ENCODE measurements around the gene MYH11. TPM values are rescaled to one million over a fixed set of nuclear protein-coding genes. Genes with fewer than 3 reads are reported as not detected.

Gene MYH11
- total RNA-seq, 2 donors from 2014 or later, result 968 to 2,091 TPM

DNA sequence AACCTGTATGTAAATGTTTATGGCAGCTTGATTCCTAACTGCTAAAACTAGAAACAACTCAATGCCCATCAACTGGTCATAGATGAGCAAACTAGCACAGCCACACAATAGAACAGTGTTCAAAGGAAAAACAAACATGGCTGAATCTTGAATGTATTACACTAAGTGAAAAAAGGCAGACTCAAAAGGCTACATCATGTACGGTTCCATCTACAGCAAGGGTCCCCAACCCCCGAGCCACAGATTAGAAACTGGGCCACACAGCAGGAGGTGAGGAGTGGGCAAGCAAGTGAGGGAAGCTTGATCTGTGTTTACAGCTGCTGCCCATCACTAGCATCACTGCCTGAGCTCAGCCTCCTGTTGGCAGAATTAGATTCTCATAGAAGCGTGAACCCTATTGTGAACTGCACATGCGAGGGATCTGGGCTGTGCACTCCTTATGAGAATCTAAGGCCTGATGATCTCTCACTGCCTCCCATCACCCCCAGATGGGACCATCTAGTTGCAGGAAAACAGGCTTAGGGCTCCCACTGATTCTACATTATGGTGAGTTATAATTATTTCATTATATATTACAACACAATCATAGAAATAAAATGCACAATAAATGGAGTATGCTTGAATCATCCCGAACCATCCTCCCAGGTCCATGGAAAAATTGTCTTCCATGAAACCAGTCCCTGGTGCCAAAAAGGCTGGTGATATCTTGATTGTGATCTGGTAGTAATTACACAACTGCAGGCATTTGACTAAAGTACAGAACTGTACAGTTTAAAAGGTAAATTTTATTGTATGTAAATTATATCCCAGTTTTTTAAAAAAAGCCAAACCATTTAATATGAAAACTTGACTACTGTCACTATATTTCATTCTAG, 23.8 kb upstream of the MYH11 start:
- H3K4me3 ChIP-seq, result no peak overlapping the region
- no peak for TF ChIP-seq POLR2A (IDR thresholded peaks at IDR 0.05)
- TF ChIP-seq, protein P1, sequence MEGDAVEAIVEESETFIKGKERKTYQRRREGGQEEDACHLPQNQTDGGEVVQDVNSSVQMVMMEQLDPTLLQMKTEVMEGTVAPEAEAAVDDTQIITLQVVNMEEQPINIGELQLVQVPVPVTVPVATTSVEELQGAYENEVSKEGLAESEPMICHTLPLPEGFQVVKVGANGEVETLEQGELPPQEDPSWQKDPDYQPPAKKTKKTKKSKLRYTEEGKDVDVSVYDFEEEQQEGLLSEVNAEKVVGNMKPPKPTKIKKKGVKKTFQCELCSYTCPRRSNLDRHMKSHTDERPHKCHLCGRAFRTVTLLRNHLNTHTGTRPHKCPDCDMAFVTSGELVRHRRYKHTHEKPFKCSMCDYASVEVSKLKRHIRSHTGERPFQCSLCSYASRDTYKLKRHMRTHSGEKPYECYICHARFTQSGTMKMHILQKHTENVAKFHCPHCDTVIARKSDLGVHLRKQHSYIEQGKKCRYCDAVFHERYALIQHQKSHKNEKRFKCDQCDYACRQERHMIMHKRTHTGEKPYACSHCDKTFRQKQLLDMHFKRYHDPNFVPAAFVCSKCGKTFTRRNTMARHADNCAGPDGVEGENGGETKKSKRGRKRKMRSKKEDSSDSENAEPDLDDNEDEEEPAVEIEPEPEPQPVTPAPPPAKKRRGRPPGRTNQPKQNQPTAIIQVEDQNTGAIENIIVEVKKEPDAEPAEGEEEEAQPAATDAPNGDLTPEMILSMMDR (IDR thresholded peaks at IDR 0.05), result no peak
- no peak for TF ChIP-seq POLR2AphosphoS5 (IDR thresholded peaks at IDR 0.05)
- DNase-seq (ENCODE audit: low spot score), result no peak
- WGBS, result 76% methylated on average over 5 of the region's 5 CpGs
- no peak overlapping the region for H3K27ac ChIP-seq
- H3K9me3 ChIP-seq, result no peaks in the 10 kb centered on the region
- no peaks in the 10 kb centered on the region for H3K36me3 ChIP-seq
- intact Hi-C loops (cut with DNase I), result no loop called here
- no peaks in the 10 kb centered on the region for H3K4me1 ChIP-seq (replicated peaks)
- no peaks in the 10 kb centered on the region for H3K27me3 ChIP-seq (replicated peaks; ENCODE audit: insufficient read depth)

DNA sequence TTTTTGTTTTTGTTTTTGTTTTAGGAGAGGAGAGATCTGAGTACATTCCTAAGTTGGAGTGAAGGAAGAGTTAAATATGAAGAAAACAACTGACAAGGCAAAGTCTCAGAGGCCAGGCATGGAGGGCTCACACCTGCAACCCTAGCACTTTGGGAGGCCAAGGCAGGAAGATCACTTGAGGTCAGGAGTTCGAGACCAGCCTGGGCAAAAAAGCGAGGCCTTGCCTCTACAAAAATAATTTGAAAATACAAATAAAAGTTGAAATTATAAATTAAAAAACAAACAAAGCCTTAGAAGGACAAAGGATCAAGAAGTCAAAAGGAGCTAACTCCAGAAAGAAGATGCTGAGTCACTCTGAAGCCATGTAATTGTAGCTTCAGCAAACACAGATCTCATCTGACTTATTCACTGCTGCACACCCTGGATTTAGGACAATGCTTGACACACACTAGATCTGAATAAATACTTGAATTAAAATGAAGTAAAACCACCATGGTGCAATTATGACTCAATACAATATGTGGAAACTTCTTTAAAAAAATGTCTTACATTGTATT, 22.5 kb upstream of the MYH11 start:
- intact Hi-C loops (cut with DNase I), result no loop called here
- peak; percentile 48 for TF ChIP-seq POLR2AphosphoS5 (IDR thresholded peaks at IDR 0.05)
- no peak for TF ChIP-seq POLR2A (IDR thresholded peaks at IDR 0.05)
- Histone ChIP-seq H3K36me3 (no peaks in the 10 kb centered on the region), H3K27me3 (replicated peaks; ENCODE audit: insufficient read depth) (no peaks in the 10 kb centered on the region), H3K4me1 (replicated peaks) (no peaks in the 10 kb centered on the region), H3K27ac (no peak overlapping the region), H3K9me3 (no peaks in the 10 kb centered on the region), H3K4me3 (no peak overlapping the region)
- no peak for DNase-seq (ENCODE audit: low spot score)
- 67% methylated on average over 2 of the region's 2 CpGs for WGBS

DNA sequence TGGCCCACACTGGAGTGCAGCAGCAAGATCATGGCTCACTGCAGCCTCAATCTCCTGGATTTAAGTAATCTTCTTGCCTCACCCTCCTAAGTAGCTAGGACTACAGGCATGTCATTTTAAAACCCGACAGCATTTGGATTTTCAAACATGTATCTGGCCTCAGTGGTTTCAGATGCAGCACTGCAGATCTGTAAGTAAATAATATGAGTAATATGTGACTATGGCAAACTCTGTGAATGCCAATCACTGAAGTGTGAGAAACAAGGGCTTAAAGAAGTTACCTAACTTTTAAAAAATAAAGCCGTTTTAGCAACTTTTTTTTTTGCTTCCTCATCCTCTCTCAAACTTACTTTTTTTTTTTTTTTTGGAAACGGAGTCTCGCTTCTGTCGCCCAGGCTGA, 19.7 kb upstream of the MYH11 start:
- Histone ChIP-seq H3K36me3 (no peaks in the 10 kb centered on the region), H3K9me3 (no peaks in the 10 kb centered on the region), H3K27ac (no peak overlapping the region), H3K4me1 (replicated peaks) (no peaks in the 10 kb centered on the region), H3K4me3 (no peak overlapping the region), H3K27me3 (replicated peaks; ENCODE audit: insufficient read depth) (no peaks in the 10 kb centered on the region)
- DNase-seq (ENCODE audit: low spot score), result no peak
- intact Hi-C loops (cut with DNase I), result no loop called here
- TF ChIP-seq POLR2A (IDR thresholded peaks at IDR 0.05) (no peak), POLR2AphosphoS5 (IDR thresholded peaks at IDR 0.05) (no peak)
- TF ChIP-seq, protein P1 (IDR thresholded peaks at IDR 0.05), result no peak
- 91% methylated on average over 5 of the region's 5 CpGs for WGBS

DNA sequence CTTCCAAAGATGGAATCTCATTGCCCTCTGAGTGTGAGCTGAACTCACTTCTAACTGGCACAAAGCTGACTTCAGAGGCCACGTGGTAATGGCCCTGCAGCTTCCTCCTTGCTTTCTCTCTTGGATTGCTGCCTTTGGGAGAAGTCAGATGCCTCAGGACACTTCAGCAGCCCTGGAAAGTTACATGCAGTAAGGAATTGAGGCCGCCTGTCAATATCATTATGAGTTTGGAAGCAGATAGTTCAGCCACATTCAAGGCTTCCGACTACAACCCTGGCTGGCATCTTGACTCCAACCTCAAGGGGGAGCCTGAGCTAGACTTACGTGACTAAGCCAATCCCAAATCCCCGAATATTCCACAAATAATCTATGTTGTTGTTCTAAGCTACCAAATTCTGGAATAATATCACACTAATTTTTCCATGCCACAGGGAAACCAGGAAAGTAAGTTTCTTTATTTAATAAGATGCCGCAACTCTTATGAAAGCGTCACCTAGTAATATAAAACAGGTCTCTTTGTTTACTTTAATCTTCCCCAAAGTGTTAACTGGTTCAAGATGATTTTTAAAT, 18.0 kb upstream of the MYH11 start:
- intact Hi-C loops (cut with DNase I), result loop anchor here (5.0 kb wide), 1 partner anchor 247 kb away; no protein-coding TSS in a partner anchor
- TF ChIP-seq POLR2AphosphoS5 (IDR thresholded peaks at IDR 0.05) (peak; percentile 54), POLR2A (IDR thresholded peaks at IDR 0.05) (no peak)
- TF ChIP-seq, protein P1 (IDR thresholded peaks at IDR 0.05), result peak; percentile 36 to 69 (median 54)
- peak; percentile 37 for DNase-seq (ENCODE audit: low spot score)
- Histone ChIP-seq H3K27ac (peak overlapping the region in 1 of 2 donors; percentile 28), H3K36me3 (no peaks in the 10 kb centered on the region), H3K9me3 (no peaks in the 10 kb centered on the region), H3K4me1 (replicated peaks) (no peaks in the 10 kb centered on the region), H3K4me3 (no peak overlapping the region), H3K27me3 (replicated peaks; ENCODE audit: insufficient read depth) (no peaks in the 10 kb centered on the region)
- 28% methylated on average over 7 of the region's 7 CpGs for WGBS

DNA sequence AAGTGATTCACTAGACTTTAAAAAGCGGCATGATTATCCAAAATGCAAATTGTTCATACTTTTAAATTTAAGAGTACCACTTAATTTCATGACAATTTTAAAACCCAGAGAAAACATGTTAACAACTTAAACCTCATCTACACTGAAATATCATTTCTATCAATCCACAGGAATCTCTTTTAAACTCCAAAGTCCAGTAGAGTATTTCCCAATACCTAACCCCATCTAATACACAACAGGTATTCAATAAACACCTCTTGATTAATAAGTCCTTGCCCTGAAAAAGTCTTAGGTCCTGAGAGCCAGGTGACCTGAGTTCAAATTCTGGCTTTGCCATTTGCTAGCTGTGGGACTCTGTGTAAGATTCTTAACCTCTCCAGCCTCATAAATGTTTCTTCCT, 16.9 kb upstream of the MYH11 start:
- WGBS, result 54% methylated on average over 1 of the region's 1 CpG
- Histone ChIP-seq H3K36me3 (no peaks in the 10 kb centered on the region), H3K4me1 (replicated peaks) (no peaks in the 10 kb centered on the region), H3K9me3 (no peaks in the 10 kb centered on the region), H3K4me3 (no peak overlapping the region), H3K27me3 (replicated peaks; ENCODE audit: insufficient read depth) (no peaks in the 10 kb centered on the region), H3K27ac (no peak overlapping the region)
- intact Hi-C loops (cut with DNase I), result loop anchor here (5.0 kb wide), 1 partner anchor 249 kb away; no protein-coding TSS in a partner anchor
- no peak for DNase-seq (ENCODE audit: low spot score)
- TF ChIP-seq, protein P1 (IDR thresholded peaks at IDR 0.05), result no peak
- TF ChIP-seq POLR2A (IDR thresholded peaks at IDR 0.05), result no peak
- no peak for TF ChIP-seq POLR2AphosphoS5 (IDR thresholded peaks at IDR 0.05)

Measured in prostate gland (tissue), 2 donors.